Measurements from ENCODE around the gene ACVRL1. TPM values are rescaled to one million over a fixed set of nuclear protein-coding genes. Genes with fewer than 3 reads are reported as not detected.

Gene ACVRL1
- total and polyA plus RNA-seq, 4 donors = 3.1 to 7.9 (median 6.1) TPM

DNA sequence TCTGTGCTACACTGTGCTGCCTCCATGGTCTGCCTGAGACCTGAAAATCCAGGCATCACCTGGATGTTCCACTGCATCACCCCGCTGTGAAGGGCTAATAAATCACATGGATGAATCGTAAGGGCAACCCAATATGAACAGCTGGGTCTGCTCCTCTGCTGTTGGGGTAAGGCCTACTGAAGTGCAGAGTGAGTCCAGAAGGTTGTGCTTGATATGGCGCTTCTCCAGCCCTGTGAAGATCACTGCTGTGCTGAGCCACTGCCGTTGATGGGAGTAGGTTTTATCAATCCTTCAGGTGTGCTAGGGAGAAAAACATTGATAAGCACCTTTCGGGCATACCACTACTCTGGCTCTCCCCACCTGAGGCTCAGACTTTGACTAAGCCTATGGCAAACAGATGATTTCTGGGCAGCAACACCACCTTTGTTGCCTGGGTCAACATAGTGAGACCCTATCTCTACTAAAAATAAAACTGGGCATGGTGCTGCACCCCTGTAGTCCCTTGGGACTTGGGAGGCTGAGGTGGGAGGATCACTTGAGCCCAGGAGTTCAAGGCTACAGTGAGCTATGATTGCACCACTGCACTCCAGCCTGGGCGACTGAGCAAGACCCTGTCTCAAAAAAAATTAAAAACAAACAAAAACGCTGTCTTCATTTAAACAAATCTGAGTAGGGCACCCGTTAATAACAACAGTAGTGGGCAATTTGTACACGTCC lies 1.7 kb downstream of the ACVRL1 start:
- no peak for DNase-seq (ENCODE audit: low spot score)
- Histone ChIP-seq H3K9me3 (ENCODE audit: control insufficient read depth in 4 of 4, low read length in 3 of 4) (no peaks in the 10 kb centered on the region), H3K36me3 (ENCODE audit: control insufficient read depth in 4 of 4, insufficient read depth in 3 of 4, low read depth in 1 of 4, low read length in 3 of 4) (no peaks in the 10 kb centered on the region), H3K27me3 (ENCODE audit: control insufficient read depth in 4 of 4, insufficient read depth in 4 of 4, low read length in 3 of 4) (no peaks in the 10 kb centered on the region), H3K4me3 (ENCODE audit: low read depth in 1 of 3, low read length in 3 of 3) (no peak overlapping the region), H3K9ac (ENCODE audit: low read depth in 1 of 2, low read length in 2 of 2) (no peak overlapping the region), H3K4me1 (ENCODE audit: control insufficient read depth in 4 of 4, insufficient read depth in 4 of 4, low read length in 3 of 4) (peaks cover 4 to 13% (median 9%) of the 10 kb centered on the region in 4 donors), H3K27ac (ENCODE audit: low read depth in 1 of 2, low read length in 2 of 2) (no peak overlapping the region)
- TF ChIP-seq, protein P1, sequence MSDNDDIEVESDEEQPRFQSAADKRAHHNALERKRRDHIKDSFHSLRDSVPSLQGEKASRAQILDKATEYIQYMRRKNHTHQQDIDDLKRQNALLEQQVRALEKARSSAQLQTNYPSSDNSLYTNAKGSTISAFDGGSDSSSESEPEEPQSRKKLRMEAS (IDR thresholded peaks at IDR 0.05) = no peak
- no peak for TF ChIP-seq HNF4G (IDR thresholded peaks at IDR 0.05)
- TF ChIP-seq FOXA1 (IDR thresholded peaks at IDR 0.05) = no peak
- no peak for TF ChIP-seq FOXA2 (IDR thresholded peaks at IDR 0.05)
- no peak for TF ChIP-seq RAD21 (IDR thresholded peaks at IDR 0.05)
- TF ChIP-seq SP1 (IDR thresholded peaks at IDR 0.05) = no peak
- TF ChIP-seq YY1 (IDR thresholded peaks at IDR 0.05) = no peak
- TF ChIP-seq ATF3 (IDR thresholded peaks at IDR 0.05) = no peak
- no peak for TF ChIP-seq EGR1 (IDR thresholded peaks at IDR 0.05; ENCODE audit: low read depth in 2 of 2)
- no peak for TF ChIP-seq HNF4A (conservative IDR thresholded peaks at IDR 0.05)
- TF ChIP-seq ZBTB33 (IDR thresholded peaks at IDR 0.05) = no peak
- TF ChIP-seq, protein P2, sequence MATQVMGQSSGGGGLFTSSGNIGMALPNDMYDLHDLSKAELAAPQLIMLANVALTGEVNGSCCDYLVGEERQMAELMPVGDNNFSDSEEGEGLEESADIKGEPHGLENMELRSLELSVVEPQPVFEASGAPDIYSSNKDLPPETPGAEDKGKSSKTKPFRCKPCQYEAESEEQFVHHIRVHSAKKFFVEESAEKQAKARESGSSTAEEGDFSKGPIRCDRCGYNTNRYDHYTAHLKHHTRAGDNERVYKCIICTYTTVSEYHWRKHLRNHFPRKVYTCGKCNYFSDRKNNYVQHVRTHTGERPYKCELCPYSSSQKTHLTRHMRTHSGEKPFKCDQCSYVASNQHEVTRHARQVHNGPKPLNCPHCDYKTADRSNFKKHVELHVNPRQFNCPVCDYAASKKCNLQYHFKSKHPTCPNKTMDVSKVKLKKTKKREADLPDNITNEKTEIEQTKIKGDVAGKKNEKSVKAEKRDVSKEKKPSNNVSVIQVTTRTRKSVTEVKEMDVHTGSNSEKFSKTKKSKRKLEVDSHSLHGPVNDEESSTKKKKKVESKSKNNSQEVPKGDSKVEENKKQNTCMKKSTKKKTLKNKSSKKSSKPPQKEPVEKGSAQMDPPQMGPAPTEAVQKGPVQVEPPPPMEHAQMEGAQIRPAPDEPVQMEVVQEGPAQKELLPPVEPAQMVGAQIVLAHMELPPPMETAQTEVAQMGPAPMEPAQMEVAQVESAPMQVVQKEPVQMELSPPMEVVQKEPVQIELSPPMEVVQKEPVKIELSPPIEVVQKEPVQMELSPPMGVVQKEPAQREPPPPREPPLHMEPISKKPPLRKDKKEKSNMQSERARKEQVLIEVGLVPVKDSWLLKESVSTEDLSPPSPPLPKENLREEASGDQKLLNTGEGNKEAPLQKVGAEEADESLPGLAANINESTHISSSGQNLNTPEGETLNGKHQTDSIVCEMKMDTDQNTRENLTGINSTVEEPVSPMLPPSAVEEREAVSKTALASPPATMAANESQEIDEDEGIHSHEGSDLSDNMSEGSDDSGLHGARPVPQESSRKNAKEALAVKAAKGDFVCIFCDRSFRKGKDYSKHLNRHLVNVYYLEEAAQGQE (IDR thresholded peaks at IDR 0.05) = no peak
- TF ChIP-seq TAF1 (conservative IDR thresholded peaks at IDR 0.05) = no peak
- WGBS = 90% methylated on average over 9 of the region's 9 CpGs

DNA sequence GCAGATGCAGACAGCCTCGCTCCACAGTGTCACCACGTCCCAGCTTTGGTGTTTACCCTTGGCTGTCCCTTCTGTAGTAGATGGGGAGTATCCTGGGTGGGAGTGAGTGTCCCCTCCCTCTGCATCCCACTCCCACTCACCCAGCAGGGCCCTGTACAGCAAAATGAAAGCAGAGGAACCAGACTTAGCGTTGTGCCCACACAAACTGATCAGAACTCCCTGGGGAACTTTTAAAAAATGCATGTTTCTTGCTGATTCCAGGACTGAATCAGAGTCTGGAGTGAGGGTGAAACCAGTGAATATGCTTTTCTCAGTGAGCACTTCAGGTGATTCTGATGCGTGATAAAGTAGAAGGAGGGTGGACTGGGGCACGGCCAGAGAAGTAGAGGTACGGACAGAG lies 2.9 kb downstream of the ACVRL1 start:
- no peak for DNase-seq (ENCODE audit: low spot score)
- 87% methylated on average over 6 of the region's 6 CpGs for WGBS
- Histone ChIP-seq H3K4me3 (ENCODE audit: low read depth in 1 of 3, low read length in 3 of 3) (no peak overlapping the region), H3K36me3 (ENCODE audit: control insufficient read depth in 4 of 4, insufficient read depth in 3 of 4, low read depth in 1 of 4, low read length in 3 of 4) (no peaks in the 10 kb centered on the region), H3K27ac (ENCODE audit: low read depth in 1 of 2, low read length in 2 of 2) (no peak overlapping the region), H3K27me3 (ENCODE audit: control insufficient read depth in 4 of 4, insufficient read depth in 4 of 4, low read length in 3 of 4) (no peaks in the 10 kb centered on the region), H3K9ac (ENCODE audit: low read depth in 1 of 2, low read length in 2 of 2) (no peak overlapping the region), H3K9me3 (ENCODE audit: control insufficient read depth in 4 of 4, low read length in 3 of 4) (no peaks in the 10 kb centered on the region), H3K4me1 (ENCODE audit: control insufficient read depth in 4 of 4, insufficient read depth in 4 of 4, low read length in 3 of 4) (peaks cover 4 to 13% (median 8%) of the 10 kb centered on the region in 4 donors)
- no peak for TF ChIP-seq GABPA (IDR thresholded peaks at IDR 0.05 in 1 of 2, conservative IDR thresholded peaks at IDR 0.05 in 1 of 2)
- TF ChIP-seq, protein P3, sequence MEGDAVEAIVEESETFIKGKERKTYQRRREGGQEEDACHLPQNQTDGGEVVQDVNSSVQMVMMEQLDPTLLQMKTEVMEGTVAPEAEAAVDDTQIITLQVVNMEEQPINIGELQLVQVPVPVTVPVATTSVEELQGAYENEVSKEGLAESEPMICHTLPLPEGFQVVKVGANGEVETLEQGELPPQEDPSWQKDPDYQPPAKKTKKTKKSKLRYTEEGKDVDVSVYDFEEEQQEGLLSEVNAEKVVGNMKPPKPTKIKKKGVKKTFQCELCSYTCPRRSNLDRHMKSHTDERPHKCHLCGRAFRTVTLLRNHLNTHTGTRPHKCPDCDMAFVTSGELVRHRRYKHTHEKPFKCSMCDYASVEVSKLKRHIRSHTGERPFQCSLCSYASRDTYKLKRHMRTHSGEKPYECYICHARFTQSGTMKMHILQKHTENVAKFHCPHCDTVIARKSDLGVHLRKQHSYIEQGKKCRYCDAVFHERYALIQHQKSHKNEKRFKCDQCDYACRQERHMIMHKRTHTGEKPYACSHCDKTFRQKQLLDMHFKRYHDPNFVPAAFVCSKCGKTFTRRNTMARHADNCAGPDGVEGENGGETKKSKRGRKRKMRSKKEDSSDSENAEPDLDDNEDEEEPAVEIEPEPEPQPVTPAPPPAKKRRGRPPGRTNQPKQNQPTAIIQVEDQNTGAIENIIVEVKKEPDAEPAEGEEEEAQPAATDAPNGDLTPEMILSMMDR (IDR thresholded peaks at IDR 0.05; ENCODE audit: low read depth, low read length, missing input control) = no peak
- no peak for TF ChIP-seq ZBTB33 (IDR thresholded peaks at IDR 0.05)

Data from liver (tissue), 9 donors.